Fibroblast of lung (primary cell): ENCODE results near the gene TLR8.

Source experiments
- CTCF ChIP-seq, 2 donors: IDR thresholded peaks in 1 of 2; conservative IDR thresholded peaks in 1 of 2; 1 replicate in 1 of 2; 2 replicates in 1 of 2; pipeline ENCODE4 v1.5.1; 2011 to 2012; ENCODE audit warnings: low read length in 2 of 2, control low read depth in 1 of 2, inconsistent platforms in 1 of 2, low read depth in 1 of 2, mild to moderate bottlenecking in 1 of 2
- EZH2 ChIP-seq: IDR thresholded peaks from 2 replicates; pipeline ENCODE4 v1.5.1; 2012; ENCODE audit warnings: low read length, control low read depth, mild to moderate bottlenecking; ENCODE audit errors: missing control alignments

DNA sequence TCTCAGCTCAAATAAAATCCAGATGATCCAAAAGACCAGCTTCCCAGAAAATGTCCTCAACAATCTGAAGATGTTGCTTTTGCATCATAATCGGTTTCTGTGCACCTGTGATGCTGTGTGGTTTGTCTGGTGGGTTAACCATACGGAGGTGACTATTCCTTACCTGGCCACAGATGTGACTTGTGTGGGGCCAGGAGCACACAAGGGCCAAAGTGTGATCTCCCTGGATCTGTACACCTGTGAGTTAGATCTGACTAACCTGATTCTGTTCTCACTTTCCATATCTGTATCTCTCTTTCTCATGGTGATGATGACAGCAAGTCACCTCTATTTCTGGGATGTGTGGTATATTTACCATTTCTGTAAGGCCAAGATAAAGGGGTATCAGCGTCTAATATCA lies 18.7 kb upstream of the TLR8 start:
- TF ChIP-seq EZH2: no peak
- TF ChIP-seq CTCF (conservative IDR thresholded peaks at IDR 0.05 in 1 of 2, IDR thresholded peaks at IDR 0.05 in 1 of 2; ENCODE audit: low read depth in 1 of 2, low read length in 2 of 2): no peak
